ENCODE data around the gene ARID3B. TPM values are rescaled to one million over a fixed set of nuclear protein-coding genes. Genes with fewer than 3 reads are reported as not detected.

Gene ARID3B
- total RNA-seq, 2 donors from 2014 or later, result 2.9 to 22.4 TPM

- TF ChIP-seq POLR2A (IDR thresholded peaks at IDR 0.05) (no peak), CTCF (IDR thresholded peaks at IDR 0.05) (no peak)
- no peaks in the 10 kb centered on the region for H3K36me3 ChIP-seq (replicated peaks in 1 of 2; ENCODE audit: insufficient read depth in 1 of 2, low read depth in 2 of 2)
- no peaks in the 10 kb centered on the region for H3K4me1 ChIP-seq
- H3K27me3 ChIP-seq, result no peaks in the 10 kb centered on the region
- DNase-seq (no peak), ATAC-seq (no peak)
- no peaks in the 10 kb centered on the region for H3K9me3 ChIP-seq
- H3K27ac ChIP-seq, result no peak overlapping the region
- 91 to 94% methylated on average over 5 to 9 of the region's 9 CpGs for WGBS, 2 donors
- no peak overlapping the region for H3K4me3 ChIP-seq
- intact Hi-C loops (cut with DNase I), result no loop called here
These were observed 44.8 kb downstream of the ARID3B start for GRCh38 chr15:74585857-74586256.

GRCh38 chr15:74589826-74590225 is 48.8 kb downstream of the ARID3B start:
- Histone ChIP-seq H3K27ac (no peak overlapping the region), H3K9me3 (no peaks in the 10 kb centered on the region), H3K27me3 (no peaks in the 10 kb centered on the region), H3K4me3 (no peak overlapping the region), H3K4me1 (peaks cover 12% of the 10 kb centered on the region), H3K36me3 (replicated peaks in 1 of 2; ENCODE audit: insufficient read depth in 1 of 2, low read depth in 2 of 2) (no peaks in the 10 kb centered on the region)
- no peak for TF ChIP-seq CTCF (IDR thresholded peaks at IDR 0.05)
- TF ChIP-seq POLR2A (IDR thresholded peaks at IDR 0.05), result no peak
- intact Hi-C loops (cut with DNase I), result no loop called here
- WGBS, 2 donors, result 83 to 93% methylated on average over 6 of the region's 6 CpGs
- ATAC-seq (no peak), DNase-seq (no peak)

- H3K36me3 ChIP-seq (replicated peaks in 1 of 2; ENCODE audit: insufficient read depth in 1 of 2, low read depth in 2 of 2), result no peaks in the 10 kb centered on the region
- DNase-seq, result peak in 3 of 4 donors; percentile 59 to 71 (median 64)
These were observed 51.2 kb downstream of the ARID3B start for GRCh38 chr15:74592222-74592621.

GRCh38 chr15:74593122-74593521 is 52.1 kb downstream of the ARID3B start:
- no peaks in the 10 kb centered on the region for H3K9me3 ChIP-seq
- no peaks in the 10 kb centered on the region for H3K36me3 ChIP-seq (replicated peaks in 1 of 2; ENCODE audit: insufficient read depth in 1 of 2, low read depth in 2 of 2)
- peaks cover 17% of the 10 kb centered on the region for H3K4me1 ChIP-seq
- no peak overlapping the region for H3K4me3 ChIP-seq
- ATAC-seq, result no peak
- no peak for DNase-seq
- H3K27ac ChIP-seq, result no peak overlapping the region
- no peaks in the 10 kb centered on the region for H3K27me3 ChIP-seq
- intact Hi-C loops (cut with DNase I), result no loop called here
- no peak for TF ChIP-seq CTCF (IDR thresholded peaks at IDR 0.05)
- TF ChIP-seq POLR2A (IDR thresholded peaks at IDR 0.05), result no peak
- 68 to 84% methylated on average over 3 to 7 of the region's 7 CpGs for WGBS, 2 donors

More at GRCh38 chr15:74592222-74592621, 51.2 kb downstream of the ARID3B start:
- ATAC-seq, result peak; percentile 41
- H3K9me3 ChIP-seq, result no peaks in the 10 kb centered on the region
- WGBS, 2 donors, result 30 to 35% methylated on average over 3 of the region's 3 CpGs
- H3K27me3 ChIP-seq, result no peaks in the 10 kb centered on the region
- intact Hi-C loops (cut with DNase I), result no loop called here
- TF ChIP-seq CTCF (IDR thresholded peaks at IDR 0.05) (no peak), POLR2A (IDR thresholded peaks at IDR 0.05) (no peak)
- H3K4me1 ChIP-seq, result peaks cover 12% of the 10 kb centered on the region
- no peak overlapping the region for H3K4me3 ChIP-seq
- H3K27ac ChIP-seq, result no peak overlapping the region

GRCh38 chr15:74594455-74594854 is 53.4 kb downstream of the ARID3B start:
- Histone ChIP-seq H3K27me3 (no peaks in the 10 kb centered on the region), H3K4me1 (peaks cover 26% of the 10 kb centered on the region), H3K9me3 (no peaks in the 10 kb centered on the region), H3K4me3 (no peak overlapping the region), H3K27ac (no peak overlapping the region), H3K36me3 (replicated peaks in 1 of 2; ENCODE audit: insufficient read depth in 1 of 2, low read depth in 2 of 2) (no peaks in the 10 kb centered on the region)
- ATAC-seq, result no peak
- 96 to 100% methylated on average over 2 to 4 of the region's 4 CpGs for WGBS, 2 donors
- intact Hi-C loops (cut with DNase I), result no loop called here
- no peak for TF ChIP-seq POLR2A (IDR thresholded peaks at IDR 0.05)
- DNase-seq, result no peak
